K562 (cell line): ENCODE results near the gene CFAP69. TPM values are rescaled to one million over a fixed set of nuclear protein-coding genes. Genes with fewer than 3 reads are reported as not detected.

ENCODE experiments used
- ATAC-seq: fragments of 200-7000 bp; cut with Tn5 transposase; 3 replicates; pipeline ENCODE4 v1.9.1; 2020; ENCODE audit warnings: moderate library complexity
- BruUV-seq: library from RNA; stranded (reverse); fragments of 400-500 nt; replicated peaks from 2 replicates; lab custom pipeline; 2021; lab: Mats Ljungman, UMichigan
- CTCF ChIA-PET: fragments of 300-600 bp; formaldehyde crosslinking; extraction: SDS; loops from one replicate; lab custom pipeline; 2021; ENCODE audit warnings: low intra/inter-chr PET ratio; lab: Yijun Ruan, JAX
- POLR2A ChIA-PET: fragments of 300-600, 350-650 bp; sonication (Branson Sonifier 250); formaldehyde crosslinking; extraction: SDS; loops from one replicate; lab custom pipeline; 2021; ENCODE audit warnings: antibody characterized with exemption, inconsistent platforms; lab: Yijun Ruan, JAX
- DNase-seq, 4 experiments: peaks; one replicate each; pipeline versions ENCODE4 v3.0.0 to v3.0.0-alpha.2; 2011 to 2018; ENCODE audit warnings: low spot score in 3 of 4, mixed read lengths in 3 of 4; ENCODE audit errors: extremely low read depth in 1 of 4
- FAIRE-seq: peaks from 2 replicates; lab custom pipeline; 2011; peaks lifted over from hg19 to GRCh38; lab: Jason Lieb, UNC
- H2AFZ ChIP-seq: 2 replicates; pipeline ENCODE4 v1.6.0; 2011; ENCODE audit warnings: low read depth, low read length, control low read depth, inconsistent platforms
- H3K27ac ChIP-seq: fragments of 200-600 bp; 3 replicates; pipeline ENCODE4 v1.8.0; 2011; ENCODE audit warnings: low read depth, mild to moderate bottlenecking, control low read depth, inconsistent platforms, low read length, moderate library complexity, mixed read lengths; ENCODE audit errors: extremely low read depth
- H3K27me3 ChIP-seq, 2 experiments: fragments of 300-600 bp in 1 of 2; 2 replicates in 1 of 2; 3 replicates in 1 of 2; pipeline versions ENCODE4 v1.6.0 to v1.8.0; 2011; ENCODE audit warnings: inconsistent platforms in 2 of 2, low read length in 2 of 2, mild to moderate bottlenecking in 1 of 2, mixed read lengths in 1 of 2, moderate library complexity in 1 of 2; ENCODE audit not compliant: control insufficient read depth in 2 of 2, insufficient read depth in 2 of 2
- H3K36me3 ChIP-seq: fragments of 300-600 bp; 3 replicates; pipeline ENCODE4 v1.8.0; 2011; ENCODE audit warnings: mild to moderate bottlenecking, low read length, inconsistent platforms; ENCODE audit not compliant: control insufficient read depth, insufficient read depth
- H3K4me1 ChIP-seq, 2 experiments: fragments of 200-600 bp in 1 of 2; replicated peaks in 1 of 2; 2 replicates in 1 of 2; 3 replicates in 1 of 2; pipeline versions ENCODE4 v1.5.1 to v1.8.0; 2011; ENCODE audit warnings: inconsistent platforms in 2 of 2, low read length in 2 of 2, mild to moderate bottlenecking in 1 of 2, mixed read lengths in 1 of 2, moderate library complexity in 1 of 2; ENCODE audit not compliant: control insufficient read depth in 2 of 2, insufficient read depth in 2 of 2
- H3K4me2 ChIP-seq: 2 replicates; pipeline ENCODE4 v1.6.1; 2011; ENCODE audit warnings: low read length, control low read depth, inconsistent platforms, mixed read lengths; ENCODE audit not compliant: insufficient read depth
- H3K4me3 ChIP-seq: fragments of 200-600 bp; sonication (generic), shearing (Covaris generic); 2 replicates; pipeline ENCODE4 v1.5.1; 2016; ENCODE audit warnings: control low read depth, inconsistent platforms
- H3K79me2 ChIP-seq: fragments of 200-600 bp; 3 replicates; pipeline ENCODE4 v1.8.0; 2011; ENCODE audit warnings: low read length, inconsistent platforms; ENCODE audit not compliant: control insufficient read depth, insufficient read depth
- H3K9ac ChIP-seq, 2 experiments: 2 replicates each; pipeline versions ENCODE4 v1.6.0 to v1.6.1; 2011; ENCODE audit warnings: low read depth in 2 of 2, low read length in 2 of 2, control low read depth in 1 of 2, inconsistent platforms in 1 of 2, mild to moderate bottlenecking in 1 of 2, mixed read lengths in 1 of 2; ENCODE audit not compliant: insufficient read depth in 1 of 2
- H3K9me1 ChIP-seq: one replicate; pipeline ENCODE4 v1.6.0; 2011; ENCODE audit warnings: inconsistent platforms, mild to moderate bottlenecking, low read length, moderate library complexity; ENCODE audit not compliant: control insufficient read depth, insufficient read depth
- H3K9me3 ChIP-seq: replicated peaks from 2 replicates; pipeline ENCODE4 v1.5.1; 2011; ENCODE audit warnings: low read depth, low read length, inconsistent platforms; ENCODE audit not compliant: control insufficient read depth, insufficient read depth
- H4K20me1 ChIP-seq: replicated peaks from 2 replicates; pipeline ENCODE4 v1.6.1; 2011; ENCODE audit warnings: low read length, inconsistent platforms, mixed read lengths; ENCODE audit not compliant: control insufficient read depth, insufficient read depth
- BACH1 ChIP-seq: fragments of 200-800 bp; sonication (Bioruptor generic); IDR thresholded peaks from 2 replicates; pipeline ENCODE4 v1.6.1; 2016; ENCODE audit warnings: missing genetic modification characterization, missing compliant biosample characterization
- BRCA1 ChIP-seq, 2 experiments: fragments of 450-650 bp in 1 of 2; sonication (generic) in 1 of 2; formaldehyde crosslinking in 1 of 2; IDR thresholded peaks; 2 replicates each; pipeline versions ENCODE4 v1.5.0 to v1.6.1; 2017 to 2020; ENCODE audit warnings: mild to moderate bottlenecking in 1 of 2, missing genetic modification reagents in 1 of 2
- ETV1 ChIP-seq: fragments of 450-650 bp; conservative IDR thresholded peaks from 2 replicates; pipeline ENCODE4 v1.6.1; 2016; ENCODE audit warnings: missing genetic modification characterization, control low read depth, low read depth, missing compliant biosample characterization
- KAT8 ChIP-seq: fragments of 450-650 bp; IDR thresholded peaks from 2 replicates; pipeline ENCODE4 v1.6.1; 2016; ENCODE audit warnings: low read depth, mild to moderate bottlenecking
- NR1H2 ChIP-seq: sonication (generic); formaldehyde crosslinking; IDR thresholded peaks from 2 replicates; pipeline ENCODE4 v1.4.0; 2020; ENCODE audit warnings: mild to moderate bottlenecking, missing genetic modification reagents
- PHB ChIP-seq: fragments of 250-450 bp; sonication (Bioruptor Pico); IDR thresholded peaks from 2 replicates; pipeline ENCODE4 v1.5.0; 2021
- PTBP1 ChIP-seq: fragments of 200-400 bp; formaldehyde crosslinking; IDR thresholded peaks from 2 replicates; pipeline ENCODE4 v1.6.1; 2017; ENCODE audit warnings: low read depth, low read length
- TEAD1 ChIP-seq, 2 experiments: fragments of 450-650 bp in 1 of 2; sonication (generic) in 1 of 2; formaldehyde crosslinking; IDR thresholded peaks; 2 replicates each; pipeline versions ENCODE4 v1.4.0 to v1.8.0; 2020 to 2022; ENCODE audit warnings: mild to moderate bottlenecking in 2 of 2, missing genetic modification reagents in 1 of 2
- ZNF75A ChIP-seq: fragments of 450-650 bp; formaldehyde crosslinking; IDR thresholded peaks from 2 replicates; pipeline ENCODE4 v1.4.0; 2020; ENCODE audit warnings: mild to moderate bottlenecking
- in situ Hi-C: fragments of 300-500 bp; cut with MboI; formaldehyde crosslinking; loops from 4 replicates; pipeline ENCODE4 v1.15.0; 2018; ENCODE audit warnings: inconsistent platforms, mixed read lengths
- intact Hi-C: fragments of 100-400 bp; cut with micrococcal nuclease; formaldehyde crosslinking; loops from 2 replicates; pipeline ENCODE4 v1.14.2; 2022
- polyA plus RNA-seq, 8 experiments: library from polyadenylated mRNA; depleted of rRNA in 4 of 8; stranded (reverse) in 5 of 8; unstranded in 3 of 8; fragments of >200 nt; fragmentation: Nextera tagmentation in 2 of 8; fragmentation: Illumina TruSeq in 1 of 8; extraction: Ambion mirVana in 2 of 8; extraction: Trizol in 1 of 8; gene quantifications; 2 replicates each; pipeline versions ENCODE4 v1.2.1 to v1.2.3, GENCODE V29; 2011 to 2014; ENCODE audit warnings: inconsistent platforms in 1 of 8, missing spikeins in 1 of 8
- total RNA-seq, 7 experiments: library from RNA; depleted of rRNA in 6 of 7; stranded (reverse); fragments of >200 nt in 6 of 7; fragmentation: Illumina TruSeq in 2 of 7; extraction: Trizol in 2 of 7; gene quantifications; 2 replicates each; pipeline versions ENCODE4 v1.2.1 to v1.2.3, GENCODE V29; 2011 to 2021; ENCODE audit warnings: low replicate concordance in 1 of 7
- TF ChIP-seq, protein P1 (sequence below): fragments of 450-650 bp; IDR thresholded peaks from 2 replicates; pipeline ENCODE4 v1.6.1; 2016; ENCODE audit warnings: borderline replicate concordance
- TF ChIP-seq, protein P2 (sequence below): fragments of 450-650 bp; formaldehyde crosslinking; IDR thresholded peaks from 2 replicates; pipeline ENCODE4 v1.4.0; 2022; ENCODE audit warnings: mild to moderate bottlenecking, moderate library complexity
- TF ChIP-seq, protein P3 (sequence below): sonication (generic); formaldehyde crosslinking; IDR thresholded peaks from 2 replicates; pipeline ENCODE4 v1.8.1; 2023; ENCODE audit warnings: mild to moderate bottlenecking, missing genetic modification reagents

CFAP69 gene
- total and polyA plus RNA-seq, 9 of the 15 experiments (the other 6 are each of a cell fraction or from before 2014, with no cell fraction given) = 0.24 to 5.1 (median 1.7) TPM

DNA sequence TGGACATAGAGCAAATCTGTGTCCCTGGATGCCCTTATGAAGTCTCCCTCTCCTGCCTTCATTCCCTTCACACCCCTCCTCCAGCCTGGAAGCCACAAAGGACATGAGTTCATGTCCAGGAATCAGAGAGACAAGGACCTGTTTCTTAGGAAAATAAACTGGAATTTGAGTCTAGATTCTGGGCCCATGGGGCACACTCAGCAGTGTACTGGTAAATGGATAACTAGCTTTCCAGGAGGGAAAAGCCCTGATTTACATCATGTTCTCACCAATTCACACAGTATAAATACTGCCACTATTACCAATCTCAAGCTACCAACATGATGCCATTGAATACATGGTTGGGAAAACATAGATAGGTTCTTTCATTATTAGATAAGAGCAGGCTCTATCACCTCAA lies 66.2 kb downstream of the CFAP69 start:
- ChIA-PET CTCF (no interaction called here), POLR2A (no interaction called here)
- DNase-seq (no peak), ATAC-seq (no peak), FAIRE-seq (no peak)
- H3K36me3 ChIP-seq = no peaks in the 10 kb centered on the region
- H3K27ac ChIP-seq = no peak overlapping the region
- H3K9me1 ChIP-seq = no peaks in the 10 kb centered on the region
- no peaks in the 10 kb centered on the region for H3K27me3 ChIP-seq
- no peak overlapping the region for H3K4me2 ChIP-seq
- no peaks in the 10 kb centered on the region for H3K9me3 ChIP-seq
- no peaks in the 10 kb centered on the region for H3K4me1 ChIP-seq
- no peaks in the 10 kb centered on the region for H3K79me2 ChIP-seq
- BruUV-seq = no TSS peak
- no peaks in the 10 kb centered on the region for H4K20me1 ChIP-seq
- TF ChIP-seq PHB (CRISPR knock-in tag) = no peak
- no peak for TF ChIP-seq NR1H2 (CRISPR knock-in tag)
- TF ChIP-seq BRCA1 (IDR thresholded peaks at IDR 0.05) = no peak
- TF ChIP-seq BRCA1 (CRISPR knock-in tag; IDR thresholded peaks at IDR 0.05) = no peak
- no peak for TF ChIP-seq PTBP1
- no peak for TF ChIP-seq BACH1 (tag)
- no peak for TF ChIP-seq TEAD1 (CRISPR knock-in tag; IDR thresholded peaks at IDR 0.05)
- TF ChIP-seq, protein P1, sequence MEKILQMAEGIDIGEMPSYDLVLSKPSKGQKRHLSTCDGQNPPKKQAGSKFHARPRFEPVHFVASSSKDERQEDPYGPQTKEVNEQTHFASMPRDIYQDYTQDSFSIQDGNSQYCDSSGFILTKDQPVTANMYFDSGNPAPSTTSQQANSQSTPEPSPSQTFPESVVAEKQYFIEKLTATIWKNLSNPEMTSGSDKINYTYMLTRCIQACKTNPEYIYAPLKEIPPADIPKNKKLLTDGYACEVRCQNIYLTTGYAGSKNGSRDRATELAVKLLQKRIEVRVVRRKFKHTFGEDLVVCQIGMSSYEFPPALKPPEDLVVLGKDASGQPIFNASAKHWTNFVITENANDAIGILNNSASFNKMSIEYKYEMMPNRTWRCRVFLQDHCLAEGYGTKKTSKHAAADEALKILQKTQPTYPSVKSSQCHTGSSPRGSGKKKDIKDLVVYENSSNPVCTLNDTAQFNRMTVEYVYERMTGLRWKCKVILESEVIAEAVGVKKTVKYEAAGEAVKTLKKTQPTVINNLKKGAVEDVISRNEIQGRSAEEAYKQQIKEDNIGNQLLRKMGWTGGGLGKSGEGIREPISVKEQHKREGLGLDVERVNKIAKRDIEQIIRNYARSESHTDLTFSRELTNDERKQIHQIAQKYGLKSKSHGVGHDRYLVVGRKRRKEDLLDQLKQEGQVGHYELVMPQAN = no peak
- TF ChIP-seq, protein P2, sequence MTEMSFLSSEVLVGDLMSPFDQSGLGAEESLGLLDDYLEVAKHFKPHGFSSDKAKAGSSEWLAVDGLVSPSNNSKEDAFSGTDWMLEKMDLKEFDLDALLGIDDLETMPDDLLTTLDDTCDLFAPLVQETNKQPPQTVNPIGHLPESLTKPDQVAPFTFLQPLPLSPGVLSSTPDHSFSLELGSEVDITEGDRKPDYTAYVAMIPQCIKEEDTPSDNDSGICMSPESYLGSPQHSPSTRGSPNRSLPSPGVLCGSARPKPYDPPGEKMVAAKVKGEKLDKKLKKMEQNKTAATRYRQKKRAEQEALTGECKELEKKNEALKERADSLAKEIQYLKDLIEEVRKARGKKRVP = no peak
- TF ChIP-seq ZNF75A = no peak
- TF ChIP-seq KAT8 = no peak
- TF ChIP-seq, protein P3, sequence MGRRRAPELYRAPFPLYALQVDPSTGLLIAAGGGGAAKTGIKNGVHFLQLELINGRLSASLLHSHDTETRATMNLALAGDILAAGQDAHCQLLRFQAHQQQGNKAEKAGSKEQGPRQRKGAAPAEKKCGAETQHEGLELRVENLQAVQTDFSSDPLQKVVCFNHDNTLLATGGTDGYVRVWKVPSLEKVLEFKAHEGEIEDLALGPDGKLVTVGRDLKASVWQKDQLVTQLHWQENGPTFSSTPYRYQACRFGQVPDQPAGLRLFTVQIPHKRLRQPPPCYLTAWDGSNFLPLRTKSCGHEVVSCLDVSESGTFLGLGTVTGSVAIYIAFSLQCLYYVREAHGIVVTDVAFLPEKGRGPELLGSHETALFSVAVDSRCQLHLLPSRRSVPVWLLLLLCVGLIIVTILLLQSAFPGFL (CRISPR knock-in tag) = no peak
- TF ChIP-seq ETV1 (tag) = no peak
- H3K9ac ChIP-seq = no peak overlapping the region
- intact Hi-C loops = no loop called here
- no peak overlapping the region for H3K4me3 ChIP-seq
- in situ Hi-C loops = no loop called here
- no peak overlapping the region for H2AFZ ChIP-seq
